Activated T-cell treated with anti-CD3 and anti-CD28 coated beads for 48 hours (primary cell): Measurements from ENCODE around the gene RGS7.
"Not testable (repeated sequence)": the region's sequence is repeated elsewhere in the genome, so short reads cannot be mapped to it uniquely, and the experiment has no call there.

Experiments used
- DNase-seq: peaks from one replicate; pipeline ENCODE4 v3.0.0-alpha.2; 2020; ENCODE audit warnings: low read depth

The RGS7 gene

GRCh38 chr1:241271427-241271826 lies 85.6 kb downstream of the RGS7 start:
- no peak for DNase-seq

DNA sequence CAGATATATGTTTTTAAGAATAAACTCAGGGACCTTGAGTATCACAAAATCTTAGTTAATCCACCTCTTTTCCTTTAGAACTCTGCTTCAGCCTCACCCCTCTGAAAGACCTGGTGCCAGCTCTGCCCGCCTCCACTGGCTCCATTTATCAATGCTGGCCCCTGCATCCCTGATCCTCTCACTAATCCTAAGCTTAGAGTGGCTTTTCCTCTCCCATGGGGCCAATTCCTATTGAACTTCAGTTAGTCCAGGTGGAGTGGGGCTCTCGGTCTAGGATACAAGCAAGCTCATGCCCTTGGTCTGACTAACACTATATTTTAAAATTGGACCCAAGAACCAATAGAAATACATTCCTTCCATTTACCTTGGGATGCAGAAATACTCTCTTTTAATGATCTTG lies 87.0 kb downstream of the RGS7 start:
- no peak for DNase-seq

DNA sequence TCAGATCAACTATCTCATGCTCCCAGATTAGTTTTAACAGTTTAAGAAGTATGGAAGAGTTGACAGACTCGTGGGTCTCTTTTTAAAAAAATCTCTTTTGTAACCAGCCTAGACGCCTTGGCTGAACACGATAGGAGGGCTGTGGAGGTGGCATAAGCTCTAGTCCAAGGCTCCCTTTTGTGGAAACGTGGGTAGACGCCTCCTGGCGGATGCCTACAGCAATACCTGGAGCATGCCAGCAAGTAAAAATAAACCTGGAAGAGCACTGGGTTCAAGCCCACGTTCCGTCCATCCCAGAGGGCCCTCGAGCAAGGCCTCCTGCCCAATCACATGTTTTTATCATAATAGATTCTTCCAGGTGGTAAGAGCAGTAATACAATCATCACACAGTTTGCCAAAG lies 87.9 kb downstream of the RGS7 start:
- DNase-seq = no peak

DNA sequence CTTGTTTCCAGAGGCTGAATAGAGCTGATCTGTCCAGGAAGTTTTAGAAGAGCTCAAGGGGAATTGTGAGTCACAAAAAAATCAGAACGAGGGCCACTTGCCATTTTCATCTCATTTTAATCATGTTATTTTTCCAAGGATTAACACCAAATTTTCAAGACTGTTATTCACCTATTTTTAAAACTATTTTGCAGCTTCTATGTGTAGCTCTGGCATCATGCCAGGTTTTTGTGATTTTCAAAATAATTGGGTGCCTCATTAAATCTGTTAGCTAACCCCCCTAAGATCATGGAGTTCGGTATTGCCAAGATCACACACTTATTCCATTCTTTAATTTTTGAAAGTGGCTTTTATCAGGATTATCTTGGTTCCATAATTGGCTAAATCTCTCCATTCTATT lies 90.9 kb downstream of the RGS7 start:
- no peak for DNase-seq

- DNase-seq = no peak
Observed at GRCh38 chr1:241265428-241265827, 91.6 kb downstream of the RGS7 start.

DNA sequence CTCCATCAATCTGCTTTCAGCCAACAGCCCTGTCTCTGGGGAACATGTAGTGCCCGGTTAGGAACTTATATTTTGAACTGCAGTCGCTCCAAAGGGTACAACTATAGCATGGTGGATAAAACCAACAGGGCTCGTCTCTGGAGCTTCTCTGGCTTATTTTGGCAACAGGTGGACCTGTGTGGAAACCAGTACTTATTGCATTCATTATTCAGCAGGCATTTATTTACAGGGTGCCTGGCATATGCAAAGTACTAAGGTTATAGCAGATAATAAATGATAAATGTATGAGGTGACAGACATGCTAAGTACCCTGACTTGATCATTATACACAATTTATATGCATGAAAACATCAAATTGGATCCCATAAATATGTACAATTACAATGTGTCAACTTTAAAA lies 93.7 kb downstream of the RGS7 start:
- DNase-seq = no peak

GRCh38 chr1:241253471-241253870 lies 103.5 kb downstream of the RGS7 start:
- DNase-seq = no peak

DNA sequence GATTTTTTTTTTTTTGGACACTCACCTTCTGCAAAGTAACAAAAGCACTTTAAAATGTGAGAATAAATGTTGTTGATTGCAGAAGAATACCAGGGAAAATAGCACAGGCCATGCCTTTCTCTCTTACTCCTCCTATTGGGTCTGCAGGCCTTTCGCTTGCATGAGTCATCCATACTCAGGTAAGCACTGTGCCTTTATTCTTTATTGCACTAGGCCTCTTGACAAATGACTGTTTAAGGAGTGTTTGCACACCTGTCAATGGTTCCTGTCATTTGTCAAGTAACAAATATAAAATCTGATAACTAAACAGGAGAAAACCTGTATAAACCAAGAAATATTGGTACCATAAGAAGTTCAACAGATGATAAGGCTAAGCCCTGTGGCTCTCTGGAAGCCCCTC lies 106.5 kb downstream of the RGS7 start:
- DNase-seq = no peak

- no peak for DNase-seq
Observed at GRCh38 chr1:241240069-241240468, 116.9 kb downstream of the RGS7 start.

DNA sequence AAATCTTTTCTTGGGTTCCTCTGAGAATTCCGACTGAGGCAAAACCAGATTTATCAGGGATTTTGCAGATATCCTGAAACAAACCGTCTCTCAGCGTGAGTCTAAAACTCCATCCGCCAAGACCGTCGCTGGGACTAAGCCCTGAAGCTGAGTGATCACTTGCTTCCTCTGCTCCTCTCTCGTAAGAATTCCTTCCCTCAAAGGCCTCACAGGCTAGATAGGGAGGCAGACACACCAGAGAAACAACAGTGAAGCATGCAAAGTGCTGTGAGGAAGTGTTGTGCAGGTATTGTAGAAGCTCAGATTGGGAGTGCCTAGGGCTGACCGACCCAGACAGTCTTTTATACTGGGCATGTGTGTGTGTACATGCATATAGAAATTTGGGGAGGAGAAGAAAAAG lies 119.1 kb downstream of the RGS7 start:
- DNase-seq = no peak

- no peak for DNase-seq
Observed at GRCh38 chr1:241235256-241235897, 121.6 kb downstream of the RGS7 start.

DNA sequence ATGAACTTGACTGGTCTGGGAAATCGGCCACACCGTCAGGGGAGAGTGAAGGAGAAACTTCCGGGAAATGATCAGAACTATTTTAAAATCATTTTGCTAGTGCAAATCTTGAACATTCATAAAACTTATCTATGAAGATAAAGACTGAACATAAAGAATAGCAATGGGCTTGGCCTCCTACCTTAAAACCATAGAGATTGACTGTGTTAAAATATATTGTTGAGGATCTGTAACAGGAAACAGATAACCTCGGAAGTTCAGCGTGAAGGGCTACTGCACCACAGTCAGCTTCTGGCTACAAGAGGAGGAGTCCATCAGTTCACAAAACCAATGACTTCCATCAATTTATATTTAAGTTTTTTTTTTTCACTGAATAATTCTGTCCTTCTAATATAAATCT lies 127.3 kb downstream of the RGS7 start:
- DNase-seq = no peak

DNA sequence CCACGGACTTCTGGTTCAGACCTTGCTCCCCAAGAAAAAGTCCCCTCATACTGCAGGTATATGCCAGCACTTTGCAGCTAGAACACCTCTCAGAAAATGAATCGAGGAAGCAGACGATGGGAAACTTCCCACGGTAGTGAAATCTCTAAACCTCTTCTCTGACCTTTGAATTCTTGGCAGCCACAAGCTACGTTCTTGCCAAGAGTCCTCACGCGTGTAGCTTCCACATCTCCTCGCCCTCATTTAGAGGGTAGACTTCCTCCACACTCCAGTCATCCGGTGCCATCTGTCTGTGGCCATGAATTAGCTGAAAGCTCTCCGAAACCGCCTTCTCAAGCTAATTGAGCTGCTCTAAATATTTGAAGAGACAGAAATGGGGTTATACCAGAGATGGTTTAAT lies 127.8 kb downstream of the RGS7 start:
- DNase-seq = no peak

DNA sequence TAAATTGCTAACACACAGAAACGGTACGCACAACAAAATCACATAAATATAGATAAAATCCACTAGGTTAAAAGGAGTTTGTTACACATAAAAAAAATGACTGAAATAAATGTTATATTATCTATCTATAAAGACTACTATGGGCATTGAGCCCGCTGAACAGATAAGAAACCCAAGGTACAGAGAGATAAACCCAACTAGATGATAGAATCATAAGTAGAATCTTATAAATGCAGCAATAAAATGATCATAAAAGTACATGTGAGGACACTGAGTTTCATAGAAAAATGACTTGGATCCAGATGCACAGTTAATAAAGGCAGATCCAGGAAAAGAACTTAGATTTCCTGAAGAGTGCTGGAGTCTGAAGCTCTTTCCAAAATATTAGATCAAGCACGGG lies 128.7 kb downstream of the RGS7 start:
- no peak for DNase-seq

DNA sequence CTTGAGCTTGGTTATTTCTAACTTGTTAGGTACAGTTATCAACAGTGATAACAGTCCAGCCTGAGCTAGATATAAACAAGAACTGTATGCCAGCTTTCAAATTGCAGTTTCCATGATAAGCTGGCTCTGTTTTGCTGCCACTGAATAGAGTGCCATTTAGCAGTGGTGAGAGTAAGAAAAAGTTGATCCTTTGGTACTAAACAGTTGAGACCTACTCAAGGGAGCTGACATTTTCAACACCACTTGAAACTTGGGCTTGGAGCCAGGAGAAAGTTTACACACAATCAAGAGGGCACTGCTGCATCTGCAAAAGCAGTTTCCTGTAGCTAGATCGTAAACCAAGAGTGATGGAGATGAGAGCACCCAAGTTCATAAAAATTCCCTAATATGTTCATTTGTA lies 131.3 kb downstream of the RGS7 start:
- no peak for DNase-seq

DNA sequence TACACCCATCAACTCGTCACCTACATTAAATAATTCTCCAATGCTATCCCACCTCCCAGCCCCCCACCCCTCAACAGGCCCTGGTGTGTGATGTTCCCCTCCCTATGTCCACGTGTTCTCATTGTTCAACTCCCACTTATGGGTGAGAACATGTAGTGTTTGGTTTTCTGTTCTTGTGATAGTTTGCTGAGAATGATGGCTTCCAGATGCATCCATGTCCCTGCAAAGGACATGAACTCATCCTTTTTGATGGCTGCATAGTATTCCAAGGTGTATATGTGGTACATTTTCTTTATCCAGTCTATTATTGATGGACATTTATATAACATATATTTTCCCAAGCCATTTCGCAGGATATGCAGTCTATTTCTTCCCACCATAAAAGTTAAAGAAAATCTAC lies 132.8 kb downstream of the RGS7 start:
- not testable (repeated sequence) for DNase-seq

DNA sequence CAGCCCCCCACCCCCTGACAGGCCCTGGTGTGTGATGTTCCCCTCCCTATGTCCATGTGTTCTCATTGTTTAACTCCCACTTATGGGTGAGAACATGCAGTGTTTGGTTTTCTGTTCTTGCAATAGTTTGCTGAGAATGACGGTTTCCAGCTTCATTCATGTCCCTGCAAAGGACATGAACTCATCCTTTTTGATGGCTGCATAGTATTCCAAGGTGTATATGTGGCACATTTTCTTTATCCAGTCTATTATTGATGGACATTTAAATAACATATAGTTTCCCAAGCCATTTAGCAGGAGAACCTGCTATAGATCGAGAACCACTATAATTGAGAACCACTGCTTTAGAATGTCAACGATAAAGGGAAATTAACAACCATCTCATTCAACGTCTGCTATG lies 134.2 kb downstream of the RGS7 start:
- DNase-seq = not testable (repeated sequence)

DNA sequence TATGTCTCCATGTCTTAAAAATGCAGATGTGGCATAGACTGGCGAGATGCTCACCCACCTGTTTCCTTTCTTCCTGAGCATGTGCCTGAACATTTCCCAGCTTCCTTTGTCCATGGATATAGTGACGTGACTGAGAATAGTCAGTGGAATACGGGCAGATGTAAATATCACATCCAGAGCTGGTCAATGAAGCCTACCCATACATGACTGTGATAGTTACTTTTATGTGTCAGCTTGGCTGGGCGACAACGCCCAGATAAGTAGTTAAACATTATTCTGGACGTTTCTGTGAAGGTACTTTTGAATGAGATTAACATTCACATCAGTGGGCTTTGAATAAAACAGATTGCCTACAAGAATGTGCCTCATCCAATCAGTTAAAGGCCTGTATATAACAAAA lies 135.7 kb downstream of the RGS7 start:
- no peak for DNase-seq

GRCh38 chr1:241220913-241221312 lies 136.1 kb downstream of the RGS7 start:
- DNase-seq = not testable (repeated sequence)

DNA sequence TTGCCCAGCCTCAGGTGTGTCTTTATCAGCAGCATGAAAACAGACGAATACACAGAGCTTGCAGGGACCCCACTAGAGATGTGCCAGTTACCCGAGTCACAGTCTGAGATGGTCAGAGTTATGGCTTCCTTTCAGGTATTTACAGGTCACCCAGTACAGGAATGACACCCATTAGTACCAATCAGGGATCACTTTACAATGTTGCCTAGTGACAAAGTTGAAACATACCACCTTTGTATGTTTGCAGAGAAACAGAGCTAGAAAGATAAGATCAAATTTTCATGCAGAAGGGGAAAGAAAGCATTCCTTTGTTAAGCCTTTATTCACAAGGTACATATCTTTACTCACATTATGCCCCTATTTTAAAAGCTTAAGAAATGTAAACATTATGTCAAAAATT lies 137.6 kb downstream of the RGS7 start:
- DNase-seq = no peak

DNA sequence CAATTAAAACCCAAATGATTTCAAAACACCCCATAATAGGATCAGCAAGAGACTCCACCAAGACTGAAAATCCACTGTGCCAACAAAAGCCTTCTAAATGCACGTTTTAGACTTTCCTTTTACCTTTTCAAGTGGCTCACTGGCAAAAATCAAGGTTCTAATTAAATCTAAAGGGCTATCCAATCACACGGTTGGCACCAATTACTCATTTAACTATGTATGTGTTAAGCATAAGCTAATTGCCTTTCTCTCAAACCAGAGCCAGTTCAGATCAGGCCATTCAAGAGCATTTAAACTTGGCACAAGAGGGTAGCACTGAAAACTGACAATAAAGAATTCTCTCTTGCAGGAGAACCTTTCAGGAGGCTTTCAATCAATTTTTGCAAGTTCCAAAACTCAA lies 139.5 kb downstream of the RGS7 start:
- DNase-seq = no peak

DNA sequence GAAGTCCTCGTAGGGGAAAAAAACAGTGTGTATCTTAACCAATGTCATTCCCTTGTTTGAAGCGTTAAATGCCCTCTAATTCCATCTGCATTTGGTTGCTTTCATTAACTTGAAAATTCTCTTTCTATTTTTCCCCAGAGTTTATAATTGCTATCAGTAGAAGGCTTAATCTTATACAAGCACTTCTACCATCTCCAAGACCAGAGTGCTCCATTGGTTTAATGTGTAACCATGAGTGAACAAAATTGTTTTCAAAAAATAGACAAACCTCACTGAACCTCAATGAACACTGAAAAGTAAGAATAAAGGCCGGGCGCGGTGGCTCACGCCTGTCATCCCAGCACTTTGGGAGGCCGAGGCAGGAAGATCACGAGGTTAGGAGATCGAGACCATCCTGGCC lies 141.3 kb downstream of the RGS7 start:
- no peak for DNase-seq

DNA sequence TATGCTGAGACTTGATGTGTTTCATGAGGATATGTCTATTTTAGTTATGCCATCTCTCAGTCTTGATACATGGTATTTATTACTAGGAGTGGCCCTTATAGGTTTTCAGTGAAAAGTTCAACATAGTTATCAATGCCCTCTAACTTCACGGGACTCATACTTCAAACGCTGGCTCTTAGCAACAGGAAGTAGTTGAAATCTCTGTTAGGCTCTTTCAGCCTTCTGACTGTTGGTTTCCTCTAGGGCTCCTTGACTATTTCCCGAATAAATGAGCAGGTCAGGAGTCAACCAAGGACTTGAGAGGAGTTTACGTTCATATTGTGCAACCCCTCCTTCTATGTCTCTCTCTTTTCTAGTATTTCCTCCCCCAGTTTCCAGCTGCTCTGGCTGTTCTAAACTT lies 141.8 kb downstream of the RGS7 start:
- no peak for DNase-seq

DNA sequence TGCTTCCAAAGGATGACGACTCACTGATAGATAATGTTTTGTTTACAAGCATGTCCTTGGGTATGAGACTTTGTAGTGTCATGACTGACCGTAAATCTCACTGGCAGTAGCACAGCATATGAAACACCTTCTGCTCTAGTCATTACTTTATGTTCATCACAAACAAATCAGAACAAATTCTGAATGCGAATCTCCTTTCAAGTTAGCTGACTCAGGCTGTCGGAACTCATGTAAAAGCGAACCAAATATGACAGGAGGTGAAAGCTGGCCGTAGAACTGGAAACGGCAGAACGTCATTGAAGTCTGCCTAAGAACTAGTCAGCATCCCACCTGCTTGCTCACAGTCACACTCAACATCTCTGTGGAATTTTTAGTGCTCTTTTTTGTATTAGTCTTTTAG lies 143.9 kb downstream of the RGS7 start:
- no peak for DNase-seq

DNA sequence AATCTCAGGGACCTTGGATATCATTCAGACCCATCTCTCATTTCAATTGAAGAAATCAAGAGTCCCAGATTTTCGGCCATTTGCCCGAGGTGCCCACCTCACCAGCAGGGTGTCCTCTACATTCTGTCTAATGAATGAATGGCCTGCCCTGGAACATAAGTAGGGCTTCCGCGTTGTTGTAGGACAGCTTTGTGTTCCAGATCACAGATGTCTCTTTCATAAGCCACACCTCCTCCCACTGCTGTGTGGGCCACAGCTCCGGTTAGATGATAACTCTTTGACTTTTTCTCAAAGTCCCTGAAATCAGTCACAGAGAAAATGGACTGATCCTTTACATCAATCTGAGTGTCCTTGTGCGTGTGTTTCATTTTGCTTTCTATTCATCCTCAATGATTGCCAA lies 144.4 kb downstream of the RGS7 start:
- no peak for DNase-seq
